Stimulated activated CD8-positive, alpha-beta memory T cell treated with anti-CD3 and anti-CD28 coated beads, Interleukin-7, amount 100 ng/mL, for 4 hours (primary cell): ENCODE measurements around the gene OCIAD1.
"Not testable (repeated sequence)": the region's sequence is repeated elsewhere in the genome, so short reads cannot be mapped to it uniquely, and the experiment has no call there.

Source experiments
- DNase-seq, 2 donors: peaks; one replicate each; pipeline ENCODE4 v3.0.0-alpha.2; 2020; ENCODE audit warnings: low read depth in 2 of 2

OCIAD1 gene, protein sequence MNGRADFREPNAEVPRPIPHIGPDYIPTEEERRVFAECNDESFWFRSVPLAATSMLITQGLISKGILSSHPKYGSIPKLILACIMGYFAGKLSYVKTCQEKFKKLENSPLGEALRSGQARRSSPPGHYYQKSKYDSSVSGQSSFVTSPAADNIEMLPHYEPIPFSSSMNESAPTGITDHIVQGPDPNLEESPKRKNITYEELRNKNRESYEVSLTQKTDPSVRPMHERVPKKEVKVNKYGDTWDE

DNA sequence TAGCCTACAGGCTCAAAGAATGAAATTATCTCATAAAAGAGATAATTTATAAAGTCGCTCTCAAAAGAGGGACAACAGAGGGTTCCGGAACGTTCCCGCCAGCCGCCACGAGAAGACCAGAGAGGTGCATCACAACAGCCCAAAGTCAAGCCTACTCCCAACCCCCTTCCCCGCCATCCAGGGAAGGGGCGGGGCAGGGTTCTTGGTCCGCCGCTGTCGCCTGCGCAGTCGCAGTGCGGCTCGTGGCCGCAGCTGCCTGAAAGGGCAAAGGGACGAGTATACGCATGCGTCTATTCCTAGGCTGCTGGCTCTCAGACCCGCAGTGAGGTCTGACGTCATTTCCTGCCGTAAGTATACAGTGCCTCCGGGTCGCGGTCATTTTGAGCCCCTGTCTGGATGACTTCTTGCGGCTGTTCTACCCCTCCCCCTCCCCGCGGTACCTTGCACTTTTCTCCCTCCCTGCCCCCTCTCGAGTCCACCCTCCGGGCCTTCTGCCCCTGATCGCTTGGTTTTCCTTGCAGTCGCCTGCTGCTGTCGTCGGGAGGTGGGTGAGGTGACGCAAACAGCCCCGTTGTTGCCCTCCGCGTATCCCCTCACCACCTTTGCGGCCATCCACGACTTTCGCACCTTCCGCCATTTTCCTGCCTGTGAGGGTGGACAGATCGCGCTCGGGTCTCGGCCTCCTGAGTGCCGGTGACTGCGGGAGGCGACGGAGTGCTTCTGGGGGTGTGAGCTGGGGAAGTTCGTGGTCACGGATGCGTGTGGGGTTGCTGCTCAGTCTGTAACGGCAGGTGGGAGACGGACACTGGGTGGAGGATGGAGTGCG, at the start of gene OCIAD1:
Gene OCIAD1 (plus strand): TSS at position 383 of the 826 bp plus-strand sequence. CDS start 1,537 bp downstream, outside the sequence.
- DNase-seq = peak; percentile 93 to 95

DNA sequence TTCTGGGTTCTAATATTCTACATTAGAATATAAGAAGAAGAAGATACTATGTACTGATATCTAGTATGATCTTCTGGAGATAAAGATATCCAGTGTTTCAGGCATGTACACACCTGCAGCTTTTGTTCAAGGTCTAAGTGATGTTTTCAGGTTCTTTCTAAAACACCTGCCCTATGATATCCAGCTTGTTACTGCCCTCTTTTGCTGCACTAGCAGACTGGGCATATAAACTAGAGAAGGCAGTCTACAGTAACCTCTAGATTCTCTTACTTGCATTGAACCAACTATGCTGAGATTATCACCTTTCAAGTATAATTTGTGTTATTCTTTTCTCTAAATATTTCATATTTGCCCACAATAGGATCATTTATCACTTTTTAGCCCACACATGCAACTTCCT, 48.9 kb upstream of the OCIAD1 start:
- no peak for DNase-seq

DNA sequence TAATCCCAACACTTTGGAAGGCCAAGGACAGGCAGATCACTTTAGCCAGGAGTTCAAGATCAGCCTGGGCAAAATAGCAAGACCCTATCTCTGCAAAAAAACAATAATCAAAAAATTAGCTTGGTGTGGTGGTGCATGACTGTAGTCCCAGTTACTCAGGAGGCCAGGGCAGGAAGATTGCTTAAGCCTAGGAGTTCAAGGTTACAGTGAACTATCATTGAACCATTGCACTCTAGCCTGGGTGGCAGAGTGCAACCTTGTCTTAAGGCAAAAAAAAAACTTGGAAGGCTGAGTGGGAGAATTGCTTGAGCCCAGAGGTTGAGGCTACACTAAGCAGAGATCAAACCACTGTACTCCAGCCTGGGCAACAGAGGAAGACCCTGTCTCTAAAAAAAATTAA, 45.6 kb upstream of the OCIAD1 start:
- DNase-seq = no peak

DNA sequence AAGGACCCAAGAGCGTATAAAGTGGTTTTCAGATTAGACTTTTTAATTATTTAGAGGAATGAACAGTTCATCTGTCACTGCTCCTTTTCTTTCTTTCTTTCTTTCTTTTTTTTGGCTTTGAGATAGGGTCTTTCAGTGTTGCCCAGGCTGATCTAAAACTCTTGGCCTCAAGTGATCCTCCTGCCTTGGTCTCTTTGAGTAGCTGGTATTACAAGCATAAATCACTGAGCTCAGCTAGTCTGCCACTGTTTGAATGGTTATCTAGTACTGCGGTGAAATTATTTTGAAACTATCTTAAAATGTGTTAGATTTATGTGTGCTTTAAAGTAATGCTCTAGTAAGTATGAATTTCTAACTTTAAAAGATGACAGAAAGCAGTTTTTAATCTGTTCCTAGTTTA, 44.3 kb upstream of the OCIAD1 start:
- no peak for DNase-seq

DNA sequence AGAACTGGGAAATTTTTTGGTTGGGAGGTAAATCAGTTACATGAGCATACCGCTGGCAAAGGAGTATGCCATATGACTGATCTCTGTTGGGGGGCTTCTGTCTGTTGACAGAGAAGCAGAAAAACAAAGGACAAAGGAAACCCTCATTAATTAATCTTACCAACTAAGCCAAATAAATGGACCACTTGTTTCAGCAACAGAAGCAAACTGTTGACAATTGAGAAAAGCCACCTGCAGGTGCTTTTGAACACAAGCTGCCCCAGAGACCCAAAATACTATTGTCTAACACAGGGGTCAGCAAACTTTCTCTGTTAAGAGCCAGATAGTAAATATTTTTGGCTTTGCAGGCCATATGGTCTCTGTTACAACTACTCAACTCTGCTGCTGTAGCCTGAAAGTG, 43.8 kb upstream of the OCIAD1 start:
- DNase-seq = no peak

DNA sequence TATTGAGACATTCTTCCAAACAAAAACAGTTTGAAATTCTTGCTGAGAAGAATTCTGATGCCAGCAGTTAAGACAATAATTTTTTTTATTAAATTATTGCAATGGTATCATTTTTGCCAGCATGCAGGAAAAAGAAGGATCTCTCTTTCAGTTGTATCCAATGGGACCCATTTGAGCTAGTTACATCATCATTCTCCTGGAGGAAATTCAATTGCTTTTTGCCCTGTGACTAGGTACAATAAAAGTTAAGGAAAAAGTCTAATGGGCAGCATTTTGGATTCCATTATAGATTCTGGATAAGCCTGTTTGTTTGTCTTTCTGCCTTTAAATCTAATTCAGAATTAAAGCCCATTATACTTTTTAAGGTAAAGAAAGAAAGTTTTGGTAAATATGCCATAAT, 40.3 kb upstream of the OCIAD1 start:
- DNase-seq = no peak

DNA sequence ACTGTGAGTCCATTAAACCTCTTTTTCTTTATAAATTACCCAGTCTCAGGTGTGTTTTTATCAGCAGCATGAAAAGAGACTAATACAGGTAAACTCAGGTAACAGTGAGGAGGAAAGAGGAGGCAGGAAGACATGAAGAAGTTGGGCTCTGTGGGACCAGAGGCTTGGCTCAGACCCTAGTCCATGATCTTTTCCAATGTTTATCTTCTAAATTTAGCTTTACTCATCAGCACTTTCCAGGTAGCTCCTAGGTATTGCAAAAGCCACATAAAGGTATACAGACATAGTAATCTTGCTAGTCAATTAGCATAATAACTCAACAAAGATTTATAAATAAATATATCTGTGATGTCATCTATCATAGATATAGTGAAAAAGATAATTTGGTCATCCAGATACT, 39.6 kb upstream of the OCIAD1 start:
- no peak for DNase-seq

DNA sequence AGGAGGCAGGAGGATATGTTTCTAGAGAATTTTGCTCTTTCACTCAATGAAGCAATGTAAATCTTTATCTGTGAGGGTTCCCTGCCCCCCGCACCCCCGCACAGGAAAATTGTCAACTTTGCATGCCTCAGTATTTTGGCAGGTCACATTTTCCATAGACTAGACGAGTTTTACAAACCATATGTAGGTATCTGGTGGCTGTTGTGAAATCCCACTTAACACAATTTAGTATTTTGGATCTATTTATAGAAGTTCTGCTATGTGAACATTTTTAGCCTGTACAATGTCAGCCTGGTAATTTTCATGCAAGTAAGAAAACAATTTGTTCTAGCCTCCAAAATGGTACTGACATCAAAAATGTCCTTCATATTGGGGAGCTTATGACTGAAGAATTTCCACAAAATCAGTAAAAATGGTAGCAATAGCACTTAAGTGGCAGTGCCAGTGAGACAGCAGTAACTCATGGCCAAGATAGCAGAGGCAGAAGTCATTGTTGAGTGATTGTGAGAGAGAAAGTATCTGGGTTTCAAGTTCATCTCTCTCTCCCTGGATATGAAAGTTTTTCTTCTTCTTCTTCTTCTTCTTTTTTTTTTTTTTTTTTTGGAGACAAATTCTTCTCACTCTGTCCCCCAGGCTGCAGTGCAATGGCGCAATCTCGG, 38.4 kb upstream of the OCIAD1 start:
- DNase-seq = peak in 1 of 2 donors; percentile 6

DNA sequence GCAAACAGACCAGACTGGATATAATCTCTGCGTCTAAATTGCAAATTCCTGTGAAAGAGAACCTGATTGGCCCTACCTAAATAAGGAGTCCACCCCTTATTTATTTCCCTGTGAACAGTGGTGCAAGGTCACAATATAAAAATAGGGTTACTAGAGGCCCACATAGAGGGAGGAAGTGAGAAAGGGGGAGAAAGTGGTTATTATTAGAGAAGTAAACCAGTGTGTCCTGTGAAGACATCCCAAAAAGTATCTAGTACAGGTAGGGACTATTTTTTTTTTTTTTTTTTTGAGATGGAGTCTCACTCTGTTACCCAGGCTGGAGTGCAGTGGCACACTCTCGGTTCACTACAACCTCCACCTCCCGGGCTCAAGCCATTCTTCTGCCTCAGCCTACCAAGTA, 35.8 kb upstream of the OCIAD1 start:
- no peak for DNase-seq

DNA sequence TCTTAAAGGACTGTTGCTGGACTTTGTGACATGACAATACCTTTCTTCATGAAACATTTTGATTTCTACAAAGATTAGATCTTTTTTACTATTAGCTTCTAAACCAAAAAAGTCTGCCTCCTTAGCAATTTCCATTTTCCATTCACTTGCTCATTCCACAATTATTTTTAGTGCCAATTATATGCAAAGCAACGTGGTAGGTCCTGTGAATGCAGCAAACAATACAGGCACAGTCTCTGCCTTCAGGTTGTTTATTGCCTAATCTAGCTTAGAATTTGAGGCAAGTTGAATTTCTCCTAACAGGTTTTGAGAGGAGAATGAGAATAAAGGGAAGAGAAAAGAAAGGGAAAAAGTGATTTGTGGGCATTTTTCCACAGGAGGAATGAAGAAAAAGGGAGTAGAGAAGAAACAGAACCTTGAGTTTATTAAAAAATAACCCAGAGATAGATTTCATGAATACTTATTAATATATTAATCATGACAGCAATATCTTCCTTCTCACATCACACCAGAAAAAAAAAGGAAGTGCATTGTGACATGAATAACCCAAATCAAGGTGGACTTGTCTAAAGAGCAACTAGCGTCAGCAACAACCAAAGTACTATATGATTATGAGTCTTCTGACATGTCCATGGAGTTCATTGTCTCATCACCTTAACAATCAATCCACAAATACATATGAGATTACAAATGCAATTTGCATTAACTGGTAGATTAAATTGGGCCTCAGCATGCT, 34.5 kb upstream of the OCIAD1 start:
- no peak for DNase-seq

DNA sequence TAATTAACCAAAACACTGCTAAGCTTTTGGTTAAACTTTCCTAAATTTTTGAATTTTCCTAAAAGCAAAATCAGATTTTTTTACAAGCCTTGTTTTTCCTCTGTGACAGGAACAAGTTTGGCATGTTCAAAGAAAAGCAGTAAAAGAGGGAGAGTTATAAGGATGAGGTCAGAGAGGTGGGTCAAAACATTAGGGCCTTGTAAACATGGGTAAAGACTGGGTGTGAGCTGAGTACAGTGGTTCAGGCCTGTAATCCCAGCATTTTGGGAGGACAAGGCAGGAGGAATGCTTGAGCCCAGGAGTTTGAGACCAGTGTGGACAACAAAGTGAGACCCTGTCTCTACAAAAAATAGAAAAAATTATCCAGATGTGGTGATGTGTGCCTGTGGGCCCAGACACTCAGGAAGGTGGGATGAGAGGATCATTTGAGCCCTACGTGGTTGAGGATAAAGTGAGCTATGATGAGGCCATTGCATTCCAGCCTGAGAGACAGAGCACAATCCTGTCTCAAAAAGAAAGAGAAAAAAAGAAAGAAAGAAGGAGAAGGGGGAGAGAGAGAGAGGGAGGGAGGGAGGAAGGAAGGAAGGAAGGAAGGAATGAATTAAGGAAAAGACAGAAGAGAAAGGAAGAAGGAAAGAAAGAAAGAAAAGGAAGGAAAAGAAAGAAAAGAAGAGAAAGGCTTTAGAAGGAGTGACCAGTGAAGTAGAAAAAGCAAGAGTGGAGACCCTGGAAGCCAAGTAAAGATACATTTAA, 33.8 kb upstream of the OCIAD1 start:
- no peak for DNase-seq

DNA sequence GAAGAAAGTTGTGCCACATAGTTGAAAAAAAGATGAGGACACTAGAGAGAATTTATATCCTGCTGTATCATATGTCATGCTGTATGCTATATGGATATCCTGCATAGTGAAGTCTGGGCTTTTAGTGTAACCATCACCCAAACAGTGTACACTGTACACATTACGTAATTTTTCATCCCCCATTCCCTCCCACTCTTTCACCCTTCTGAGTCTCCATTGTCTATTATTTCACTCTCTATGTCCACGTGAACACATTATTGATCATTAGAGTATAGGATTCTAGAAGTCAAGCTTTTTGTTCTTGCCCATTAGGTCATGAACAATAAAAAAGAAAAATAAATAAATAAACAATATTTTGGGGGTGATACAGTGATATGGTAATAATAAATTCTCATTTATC, 32.8 kb upstream of the OCIAD1 start:
- no peak for DNase-seq

DNA sequence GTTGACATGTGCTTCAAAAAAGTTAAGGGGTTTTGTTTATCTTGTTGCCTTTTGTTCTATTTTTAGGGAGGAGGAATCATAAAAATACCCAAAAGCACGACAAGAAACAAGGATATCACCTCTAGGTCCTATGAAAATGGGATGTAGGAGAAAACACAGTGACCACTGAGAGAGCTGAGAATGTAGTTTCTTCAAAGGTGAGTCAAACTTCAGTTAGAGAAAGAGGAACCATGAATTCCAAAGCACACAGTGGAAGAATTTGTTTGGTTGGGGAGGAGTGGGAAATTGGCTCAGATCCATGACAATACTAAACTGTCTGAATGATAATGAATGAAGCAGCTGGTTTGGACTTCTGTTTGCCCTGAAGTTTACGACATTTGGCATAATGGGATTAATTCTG, 31.7 kb upstream of the OCIAD1 start:
- no peak for DNase-seq

DNA sequence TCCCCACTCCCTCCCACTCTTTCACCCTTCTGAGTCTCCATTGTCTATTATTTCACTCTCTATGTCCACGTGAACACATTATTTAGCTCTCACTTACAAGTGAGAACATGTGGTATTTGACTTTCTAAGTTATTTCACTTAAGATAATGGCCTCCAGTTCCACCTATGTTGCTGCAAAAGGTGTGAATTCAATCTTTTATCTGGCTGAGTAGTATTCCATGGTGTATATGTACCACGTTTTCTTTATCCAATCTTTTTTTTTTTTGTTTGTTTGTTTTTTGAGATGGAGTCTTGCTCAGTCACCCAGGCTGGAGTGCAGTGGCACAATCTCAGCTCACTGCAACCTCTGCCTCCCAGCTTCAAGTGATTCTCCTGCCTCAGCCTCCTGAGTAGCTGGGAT, 30.7 kb upstream of the OCIAD1 start:
- not testable (repeated sequence) for DNase-seq

DNA sequence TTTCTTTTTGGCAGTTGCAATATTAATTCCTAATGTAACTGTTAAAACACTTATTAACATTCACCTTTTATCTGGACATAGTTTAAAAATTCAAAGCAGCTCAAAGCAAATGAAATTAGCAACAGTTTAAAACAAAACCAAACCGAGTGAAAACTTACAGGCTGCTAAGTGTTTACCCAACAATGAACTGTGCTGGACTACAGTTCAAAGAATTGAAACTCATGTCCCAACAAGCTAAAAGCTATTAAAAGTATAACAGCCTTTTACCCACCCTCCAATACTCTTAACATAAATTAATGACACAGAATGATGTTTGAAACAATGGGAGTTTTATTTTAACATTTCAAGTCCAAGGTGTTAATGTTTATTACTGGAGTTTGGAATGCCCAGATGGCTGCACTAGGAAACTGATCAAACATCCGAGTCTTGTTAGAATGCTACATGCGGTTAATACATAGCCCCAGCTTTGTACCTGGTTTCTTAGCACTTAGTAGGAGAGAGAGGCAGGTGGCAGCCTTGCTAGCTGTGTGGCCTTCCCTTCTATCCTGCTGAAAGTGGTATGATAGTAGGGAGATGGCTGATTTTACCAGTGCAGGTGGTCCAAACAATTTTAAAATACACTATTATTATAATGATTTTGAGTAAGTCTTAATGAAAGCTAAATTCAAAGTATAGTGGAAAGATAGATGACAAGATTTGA, 29.7 kb upstream of the OCIAD1 start:
- DNase-seq = no peak

DNA sequence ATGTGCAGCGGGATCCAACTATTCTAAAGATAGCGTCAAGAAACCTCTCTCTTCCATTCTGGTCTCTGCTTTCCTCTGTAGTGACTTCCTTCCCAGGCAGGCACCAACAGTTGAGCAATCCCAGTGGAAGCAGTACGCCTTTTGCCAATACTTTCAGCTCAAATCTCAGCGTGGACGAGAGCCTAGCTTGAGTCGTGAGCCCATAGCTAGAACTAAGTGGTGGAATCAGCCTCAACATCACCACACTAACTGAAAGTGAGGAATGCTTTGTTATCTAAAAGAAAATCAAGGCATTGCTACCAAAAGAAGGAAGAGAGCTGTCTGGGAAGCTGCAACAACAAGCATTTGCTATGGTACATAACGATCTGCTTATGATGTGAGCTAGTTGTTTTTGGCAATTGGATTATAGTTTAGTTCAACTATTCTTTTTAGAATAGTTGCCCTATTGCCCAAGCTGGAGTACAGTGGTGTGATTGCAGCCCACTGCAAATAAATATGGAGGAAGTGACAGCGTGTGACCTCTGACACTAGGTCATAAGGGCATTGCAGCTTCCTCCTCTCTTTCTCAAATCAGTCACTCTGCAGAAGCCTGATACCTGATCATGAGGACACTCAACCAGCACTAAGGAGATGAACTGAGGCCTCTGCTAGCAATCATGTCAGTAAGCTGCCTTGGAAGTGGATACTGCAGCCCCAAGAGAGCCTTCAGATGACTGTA, 26.1 kb upstream of the OCIAD1 start:
- no peak for DNase-seq

DNA sequence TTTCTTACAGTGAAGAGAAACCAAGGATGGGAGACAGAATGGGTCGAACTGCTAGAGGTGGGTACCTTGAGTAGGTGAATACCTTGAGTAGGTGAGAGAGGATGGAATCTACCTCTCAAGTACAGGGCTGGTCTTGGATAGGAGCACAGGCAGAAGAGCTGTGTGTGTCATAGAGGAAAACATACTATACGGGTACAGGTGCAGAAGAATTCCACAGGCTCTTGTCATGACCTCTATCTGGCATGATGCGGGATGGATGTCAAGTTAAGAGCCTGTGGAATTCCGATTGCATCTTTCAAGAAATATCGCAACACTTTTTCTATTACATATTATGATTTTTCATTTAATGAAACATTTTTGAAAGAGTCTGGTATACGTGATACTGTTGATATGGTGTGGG, 18.0 kb upstream of the OCIAD1 start:
- no peak for DNase-seq

DNA sequence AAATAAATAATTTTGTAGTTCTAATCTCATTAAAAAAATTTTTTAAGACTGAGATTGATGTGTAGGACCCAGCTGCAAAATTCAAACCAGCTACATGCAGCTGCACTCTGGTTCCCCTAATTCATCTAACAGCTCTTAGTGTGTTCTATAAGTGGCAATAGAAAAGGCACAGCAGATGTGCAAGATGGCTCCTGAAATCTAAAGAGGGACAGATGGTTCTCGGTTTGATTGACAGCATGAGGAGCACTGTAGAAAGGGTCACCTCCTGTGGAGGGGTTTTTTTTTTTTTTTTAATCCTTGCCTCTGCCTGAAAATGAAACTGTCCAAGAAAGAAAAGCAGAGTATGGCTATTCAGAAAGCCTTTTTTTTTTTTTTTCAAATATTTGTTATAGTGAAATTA, 16.9 kb upstream of the OCIAD1 start:
- no peak for DNase-seq

DNA sequence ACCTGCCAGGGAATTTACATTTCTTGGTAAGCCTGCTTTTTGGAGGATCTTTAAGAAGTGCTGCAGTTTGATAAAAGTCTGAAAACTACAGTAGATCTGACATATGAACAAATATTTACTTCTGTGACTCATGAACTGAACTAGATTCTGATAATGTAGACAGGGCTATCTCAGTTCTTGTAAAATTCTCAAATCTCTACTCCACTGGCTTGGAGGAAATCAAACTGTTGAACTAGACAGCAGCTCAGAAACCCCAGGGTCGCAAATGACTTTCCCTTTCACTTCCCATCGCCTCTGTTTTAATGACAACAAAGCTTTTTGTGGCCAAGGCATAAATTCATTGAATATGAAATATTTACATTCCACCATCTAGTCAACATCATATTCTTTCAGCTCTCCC, 15.4 kb upstream of the OCIAD1 start:
- no peak for DNase-seq

DNA sequence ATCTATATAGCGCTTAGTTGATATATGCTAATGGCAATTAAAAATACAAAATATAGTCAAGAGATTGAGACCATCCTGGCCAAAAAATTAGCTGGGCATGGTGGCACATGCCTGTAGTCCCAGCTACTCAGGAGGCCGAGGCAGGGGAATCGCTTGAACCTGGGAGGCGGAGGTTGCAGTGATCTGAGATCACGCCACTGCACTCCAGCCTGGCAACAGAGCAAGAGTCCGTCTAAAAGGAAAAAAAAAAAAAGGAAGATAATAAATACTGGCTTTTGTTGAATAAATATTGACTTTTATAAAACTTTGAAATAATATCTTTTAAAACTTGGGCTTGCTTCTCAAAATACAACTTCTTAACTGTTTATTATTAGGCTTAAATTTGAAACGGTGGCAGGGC, 14.6 kb upstream of the OCIAD1 start:
- DNase-seq = not testable (repeated sequence)
